ENCODE measurements around the gene TBCK. TPM values are rescaled to one million over a fixed set of nuclear protein-coding genes. Genes with fewer than 3 reads are reported as not detected.

TBCK gene
- total and polyA plus RNA-seq, 9 of the 15 experiments (the other 6 are each of a cell fraction or from before 2014, with no cell fraction given), result 5.3 to 26.6 (median 16.2) TPM

- in situ Hi-C loops (cut with MboI), result no loop called here
- BruUV-seq (replicated peaks), result no TSS peak
- TF ChIP-seq SMARCE1 (IDR thresholded peaks at IDR 0.05) (no peak), ZNF316 (IDR thresholded peaks at IDR 0.05) (peak; percentile 25; the same call in 1 of the 2 replicates), SMARCC2 (IDR thresholded peaks at IDR 0.05; ENCODE audit: low read depth) (no peak), CBFB (CRISPR knock-in tag; IDR thresholded peaks at IDR 0.05) (no peak), IFI16 (CRISPR knock-in tag; IDR thresholded peaks at IDR 0.05) (no peak), FOSL1 (tag; conservative IDR thresholded peaks at IDR 0.05) (0 out of 2 replicates have a peak, but pooled peaks have one; percentile 24), RCOR1 (IDR thresholded peaks at IDR 0.05; ENCODE audit: borderline replicate concordance in 1 of 2, low read depth in 2 of 2, low read length in 2 of 2) (no peak), ATF3 (IDR thresholded peaks at IDR 0.05) (0 out of 2 replicates have a peak, but pooled peaks have one; percentile 30), ATF3 (CRISPR knock-in tag; conservative IDR thresholded peaks at IDR 0.05) (no peak), ZNF24 (IDR thresholded peaks at IDR 0.05) (no peak), PRMT5 (CRISPR knock-in tag; IDR thresholded peaks at IDR 0.05) (no peak), TRIM25 (IDR thresholded peaks at IDR 0.05; ENCODE audit: borderline replicate concordance) (no peak), CEBPB (tag; IDR thresholded peaks at IDR 0.05) (peak; percentile 83), TRIM24 (IDR thresholded peaks at IDR 0.05) (0 out of 4 replicates have a peak, but pooled peaks of 1 of the 2 experiments have one; percentile 31), ZNF592 (IDR thresholded peaks at IDR 0.05) (peak; percentile 59; the same call in 1 of the 2 replicates), SRSF9 (IDR thresholded peaks at IDR 0.05; ENCODE audit: borderline replicate concordance, low read depth, low read length) (no peak)
Observed at GRCh38 chr4:106287353-106287969, 28.5 kb downstream of the TBCK start.

More at GRCh38 chr4:106287353-106287969, 28.5 kb downstream of the TBCK start:
- H3K4me1 ChIP-seq (replicated peaks in 1 of 2; ENCODE audit: control insufficient read depth in 2 of 2, insufficient read depth in 2 of 2, low read length in 2 of 2), result 0 out of 5 replicates have a peak, but pooled peaks cover 0 to 4% of the 10 kb centered on the region in 2 experiments
- ChIA-PET CTCF (ENCODE audit: low intra/inter-chr PET ratio) (no interaction called here), POLR2A (no interaction called here)
- intact Hi-C loops (cut with micrococcal nuclease), result no loop called here
- no peak overlapping the region for H3K4me2 ChIP-seq (ENCODE audit: insufficient read depth, low read length)
- H3K9ac ChIP-seq (ENCODE audit: insufficient read depth in 1 of 2, low read depth in 2 of 2, low read length in 2 of 2), result no peak overlapping the region
- no peaks in the 10 kb centered on the region for H3K27me3 ChIP-seq (ENCODE audit: control insufficient read depth in 2 of 2, insufficient read depth in 2 of 2, low read length in 2 of 2)
- peaks cover 18% of the 10 kb centered on the region; the same call in 1 of the 3 replicates for H3K36me3 ChIP-seq (ENCODE audit: control insufficient read depth, insufficient read depth, low read length)
- peak overlapping the region; percentile 53; the same call in 2 of the 3 replicates for H3K27ac ChIP-seq (ENCODE audit: extremely low read depth, low read depth, low read length)
- H4K20me1 ChIP-seq (replicated peaks; ENCODE audit: control insufficient read depth, insufficient read depth, low read length), result no peaks in the 10 kb centered on the region
- H3K79me2 ChIP-seq (ENCODE audit: control insufficient read depth, insufficient read depth, low read length), result no peaks in the 10 kb centered on the region
- ATAC-seq, result peak; percentile 71
- no peak overlapping the region for H3K4me3 ChIP-seq
- H3K9me3 ChIP-seq (replicated peaks; ENCODE audit: control insufficient read depth, insufficient read depth, low read depth, low read length), result no peaks in the 10 kb centered on the region
- FAIRE-seq, result no peak
- DNase-seq (ENCODE audit: extremely low read depth in 1 of 4, low spot score in 3 of 4), result peak in 1 of 4 experiments; percentile 12
- 0 out of 2 replicates have a peak overlapping the region, but pooled peaks have one; percentile 15 for H2AFZ ChIP-seq (ENCODE audit: low read depth, low read length)
- no peaks in the 10 kb centered on the region for H3K9me1 ChIP-seq (ENCODE audit: control insufficient read depth, insufficient read depth, low read length)

All from K562 (cell line).